Measurements from ENCODE around the gene KDM4B.
A peak's percentile ranks its signal among the peaks of the same experiment; 100 is the strongest.
"Not testable (repeated sequence)": the region's sequence is repeated elsewhere in the genome, so short reads cannot be mapped to it uniquely, and the experiment has no call there.

KDM4B gene

GRCh38 chr19:4967738-4968461 is 1.0 kb upstream of the KDM4B start:
- DNase-seq (ENCODE audit: low read depth) = no peak

GRCh38 chr19:4969292-4969771 is 419 bp downstream of the KDM4B start:
- no peak for DNase-seq (ENCODE audit: low read depth)

- DNase-seq (ENCODE audit: low read depth) = no peak
These were observed 1.0 kb downstream of the KDM4B start for GRCh38 chr19:4969772-4970531.

GRCh38 chr19:4970558-4971423 is 1.9 kb downstream of the KDM4B start:
- DNase-seq (ENCODE audit: low read depth) = no peak

- DNase-seq (ENCODE audit: low read depth) = no peak
These were observed 2.5 kb downstream of the KDM4B start for GRCh38 chr19:4971424-4971793.

GRCh38 chr19:4971816-4972495 is 3.0 kb downstream of the KDM4B start:
- DNase-seq (ENCODE audit: low read depth) = no peak

GRCh38 chr19:4972509-4973230 is 3.8 kb downstream of the KDM4B start:
- peak; percentile 35 for DNase-seq (ENCODE audit: low read depth)

- DNase-seq (ENCODE audit: low read depth) = no peak
These were observed 6.1 kb downstream of the KDM4B start for GRCh38 chr19:4974880-4975469.

GRCh38 chr19:4975601-4976000 is 6.7 kb downstream of the KDM4B start:
- DNase-seq (ENCODE audit: low read depth) = not testable (repeated sequence)

- DNase-seq (ENCODE audit: low read depth) = peak; percentile 92
These were observed 7.7 kb downstream of the KDM4B start for GRCh38 chr19:4976401-4977298.

- peak; percentile 57 for DNase-seq (ENCODE audit: low read depth)
These were observed 8.6 kb downstream of the KDM4B start for GRCh38 chr19:4977299-4978174.

- DNase-seq (ENCODE audit: low read depth) = no peak
These were observed 10.4 kb downstream of the KDM4B start for GRCh38 chr19:4979211-4979807.

- no peak for DNase-seq (ENCODE audit: low read depth)
These were observed 11.2 kb downstream of the KDM4B start for GRCh38 chr19:4980067-4980466.

- no peak for DNase-seq (ENCODE audit: low read depth)
These were observed 12.1 kb downstream of the KDM4B start for GRCh38 chr19:4980838-4981680.

GRCh38 chr19:4981681-4981958 is 12.7 kb downstream of the KDM4B start:
- no peak for DNase-seq (ENCODE audit: low read depth)

- no peak for DNase-seq (ENCODE audit: low read depth)
These were observed 14.6 kb downstream of the KDM4B start for GRCh38 chr19:4983346-4984105.

GRCh38 chr19:4984106-4984380 is 15.1 kb downstream of the KDM4B start:
- no peak for DNase-seq (ENCODE audit: low read depth)

All from GM04504 (cell line).